ENCODE results near the gene SLC25A25. TPM values are rescaled to one million over a fixed set of nuclear protein-coding genes. Genes with fewer than 3 reads are reported as not detected.

The SLC25A25 gene
- total RNA-seq, 1 donor from 2014 or later, result 33.0 TPM

DNA sequence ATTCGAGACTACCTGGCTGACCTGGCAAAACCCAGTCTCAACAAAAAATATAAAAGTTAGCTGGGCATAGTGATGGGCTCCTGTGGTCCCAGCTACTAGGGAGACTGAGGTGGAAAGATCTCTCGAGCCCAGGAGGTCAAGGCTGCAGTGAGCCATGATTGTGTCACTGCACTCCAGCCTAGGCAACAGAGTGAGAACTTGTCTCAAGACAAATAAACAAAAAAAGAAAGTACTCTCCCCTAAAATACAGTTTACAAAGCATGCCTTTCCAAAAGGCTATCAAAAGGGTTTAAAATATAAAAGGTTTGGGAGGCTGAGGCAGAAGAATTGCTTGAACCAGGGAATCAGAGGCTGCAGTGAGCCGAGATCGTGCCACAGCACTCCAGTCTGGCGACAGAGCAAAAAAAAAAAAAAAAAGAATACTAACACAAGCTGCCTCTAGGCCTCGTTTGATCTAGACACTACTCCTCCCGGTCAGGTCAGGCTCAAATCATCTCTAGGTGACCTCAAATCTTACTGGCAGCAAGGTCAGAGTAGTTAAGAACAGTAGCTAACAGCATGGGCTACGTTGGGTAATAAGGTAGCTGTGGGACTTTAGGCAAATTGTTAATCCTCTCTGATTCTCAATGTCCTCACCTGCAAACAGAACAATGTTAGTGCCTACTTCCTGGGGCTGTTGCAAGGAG, 10.2 kb upstream of the SLC25A25 start:
- Mint-ChIP-seq H3K4me1 (ENCODE audit: low read depth, unreplicated experiment) (peaks cover 6% of the 10 kb centered on the region), H3K27ac (ENCODE audit: unreplicated experiment) (no peak overlapping the region), H3K27me3 (ENCODE audit: unreplicated experiment) (no peaks in the 10 kb centered on the region), H3K36me3 (ENCODE audit: unreplicated experiment) (no peaks in the 10 kb centered on the region), H3K9me3 (ENCODE audit: unreplicated experiment) (no peaks in the 10 kb centered on the region), H3K4me3 (ENCODE audit: unreplicated experiment) (no peak overlapping the region)
- TF ChIP-seq, protein P1, sequence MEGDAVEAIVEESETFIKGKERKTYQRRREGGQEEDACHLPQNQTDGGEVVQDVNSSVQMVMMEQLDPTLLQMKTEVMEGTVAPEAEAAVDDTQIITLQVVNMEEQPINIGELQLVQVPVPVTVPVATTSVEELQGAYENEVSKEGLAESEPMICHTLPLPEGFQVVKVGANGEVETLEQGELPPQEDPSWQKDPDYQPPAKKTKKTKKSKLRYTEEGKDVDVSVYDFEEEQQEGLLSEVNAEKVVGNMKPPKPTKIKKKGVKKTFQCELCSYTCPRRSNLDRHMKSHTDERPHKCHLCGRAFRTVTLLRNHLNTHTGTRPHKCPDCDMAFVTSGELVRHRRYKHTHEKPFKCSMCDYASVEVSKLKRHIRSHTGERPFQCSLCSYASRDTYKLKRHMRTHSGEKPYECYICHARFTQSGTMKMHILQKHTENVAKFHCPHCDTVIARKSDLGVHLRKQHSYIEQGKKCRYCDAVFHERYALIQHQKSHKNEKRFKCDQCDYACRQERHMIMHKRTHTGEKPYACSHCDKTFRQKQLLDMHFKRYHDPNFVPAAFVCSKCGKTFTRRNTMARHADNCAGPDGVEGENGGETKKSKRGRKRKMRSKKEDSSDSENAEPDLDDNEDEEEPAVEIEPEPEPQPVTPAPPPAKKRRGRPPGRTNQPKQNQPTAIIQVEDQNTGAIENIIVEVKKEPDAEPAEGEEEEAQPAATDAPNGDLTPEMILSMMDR (IDR thresholded peaks at IDR 0.05; ENCODE audit: partially characterized antibody, unreplicated experiment), result no peak
- no peak for DNase-seq

DNA sequence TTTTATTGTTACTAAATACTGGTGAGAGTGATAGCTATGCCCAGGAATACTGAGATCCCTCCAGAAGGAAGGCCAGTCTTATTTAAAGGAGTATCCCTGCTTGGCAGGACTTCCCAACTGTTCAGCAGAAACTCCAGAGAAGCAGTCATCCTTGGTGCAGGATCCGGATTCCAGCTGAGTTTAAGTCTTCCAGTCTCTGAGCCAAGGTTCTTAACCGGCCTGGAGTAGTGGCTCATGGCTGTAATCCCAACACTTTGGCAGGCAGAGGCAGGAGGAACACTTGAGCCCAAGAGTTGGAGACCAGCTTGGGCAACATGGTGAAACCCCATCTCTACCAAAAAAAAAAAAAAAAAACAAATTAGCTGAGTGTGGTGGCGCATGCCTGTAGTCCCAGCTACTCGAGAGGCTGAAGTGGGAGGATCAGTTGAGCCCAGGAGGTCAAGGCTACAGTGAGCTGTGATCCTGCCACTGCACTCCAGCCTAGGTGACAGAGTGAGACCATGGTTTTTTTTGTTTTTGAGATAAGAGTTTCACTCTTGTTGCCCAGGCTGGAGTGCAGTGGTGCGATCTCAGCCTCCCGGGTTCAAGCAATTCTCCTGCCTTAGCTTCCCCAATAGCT, 8.6 kb upstream of the SLC25A25 start:
- no peak for DNase-seq
- H3K36me3 Mint-ChIP-seq (ENCODE audit: unreplicated experiment), result no peaks in the 10 kb centered on the region
- peaks cover 6% of the 10 kb centered on the region for H3K4me1 Mint-ChIP-seq (ENCODE audit: low read depth, unreplicated experiment)
- no peaks in the 10 kb centered on the region for H3K27me3 Mint-ChIP-seq (ENCODE audit: unreplicated experiment)
- no peak overlapping the region for H3K27ac Mint-ChIP-seq (ENCODE audit: unreplicated experiment)
- H3K4me3 Mint-ChIP-seq (ENCODE audit: unreplicated experiment), result no peak overlapping the region
- TF ChIP-seq, protein P1 (IDR thresholded peaks at IDR 0.05; ENCODE audit: partially characterized antibody, unreplicated experiment), result no peak
- H3K9me3 Mint-ChIP-seq (ENCODE audit: unreplicated experiment), result no peaks in the 10 kb centered on the region

DNA sequence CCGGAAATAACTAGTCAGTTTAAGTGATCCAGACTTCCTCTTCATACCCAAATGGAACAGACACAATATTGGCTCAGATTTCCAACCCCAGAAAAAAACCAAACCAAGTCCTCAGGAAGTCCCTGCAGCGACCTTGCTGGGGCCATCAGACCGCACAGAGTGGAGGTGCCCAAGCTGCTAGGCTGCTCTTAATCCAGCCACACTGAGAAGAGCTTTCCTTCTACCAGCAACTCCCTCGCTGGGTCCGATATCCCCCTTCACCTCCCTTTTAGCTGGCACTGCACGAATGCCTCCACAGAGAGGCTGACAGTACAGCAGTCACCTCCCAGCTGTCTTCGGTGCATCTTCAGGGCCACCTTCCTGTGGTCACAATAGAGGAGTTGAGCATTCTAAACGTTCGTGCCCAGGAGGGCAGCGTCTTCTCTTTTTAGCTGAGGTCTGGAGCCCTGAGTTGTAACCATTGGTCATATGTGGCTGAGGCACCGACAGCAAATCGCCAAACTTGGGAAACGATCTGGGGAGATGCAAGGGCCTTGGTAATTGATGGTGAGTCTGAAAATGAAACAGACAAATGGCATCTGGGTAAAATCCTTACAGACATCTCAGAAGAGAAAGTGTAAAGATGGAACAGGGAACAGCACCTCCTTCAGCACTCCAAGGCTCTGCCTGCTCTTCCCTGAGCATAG, 6.6 kb upstream of the SLC25A25 start:
- peaks cover 5% of the 10 kb centered on the region for H3K4me1 Mint-ChIP-seq (ENCODE audit: low read depth, unreplicated experiment)
- no peak for DNase-seq
- H3K9me3 Mint-ChIP-seq (ENCODE audit: unreplicated experiment), result peaks cover 6% of the 10 kb centered on the region
- no peaks in the 10 kb centered on the region for H3K36me3 Mint-ChIP-seq (ENCODE audit: unreplicated experiment)
- no peak overlapping the region for H3K27ac Mint-ChIP-seq (ENCODE audit: unreplicated experiment)
- TF ChIP-seq, protein P1 (IDR thresholded peaks at IDR 0.05; ENCODE audit: partially characterized antibody, unreplicated experiment), result no peak
- no peak overlapping the region for H3K4me3 Mint-ChIP-seq (ENCODE audit: unreplicated experiment)
- no peaks in the 10 kb centered on the region for H3K27me3 Mint-ChIP-seq (ENCODE audit: unreplicated experiment)

DNA sequence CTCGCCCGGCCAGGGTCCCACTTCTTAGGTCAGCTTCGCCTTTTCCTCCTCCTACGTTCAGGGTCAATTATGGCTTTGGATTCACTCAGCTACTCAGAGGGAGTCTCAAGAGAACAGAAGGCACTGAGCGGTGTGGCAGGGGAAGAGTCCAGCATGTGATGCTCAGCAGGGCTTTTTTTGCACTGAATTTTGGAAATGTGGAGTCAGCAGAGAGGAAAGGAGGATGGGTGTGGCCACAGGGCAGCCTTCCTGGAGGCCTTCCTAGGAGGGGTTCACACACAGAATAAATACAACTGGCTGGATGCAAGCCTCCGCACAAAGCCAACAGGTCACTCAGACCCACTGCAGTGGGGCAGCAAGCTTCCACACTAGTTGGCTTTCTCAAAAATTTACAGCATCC, 5.8 kb upstream of the SLC25A25 start:
- no peak overlapping the region for H3K4me3 Mint-ChIP-seq (ENCODE audit: unreplicated experiment)
- H3K27me3 Mint-ChIP-seq (ENCODE audit: unreplicated experiment), result no peaks in the 10 kb centered on the region
- H3K4me1 Mint-ChIP-seq (ENCODE audit: low read depth, unreplicated experiment), result peaks cover 5% of the 10 kb centered on the region
- H3K27ac Mint-ChIP-seq (ENCODE audit: unreplicated experiment), result peak overlapping the region; percentile 69
- H3K9me3 Mint-ChIP-seq (ENCODE audit: unreplicated experiment), result peaks cover 6% of the 10 kb centered on the region
- TF ChIP-seq, protein P1 (IDR thresholded peaks at IDR 0.05; ENCODE audit: partially characterized antibody, unreplicated experiment), result no peak
- DNase-seq, result no peak
- H3K36me3 Mint-ChIP-seq (ENCODE audit: unreplicated experiment), result no peaks in the 10 kb centered on the region

Measured in glutamatergic neuron (in vitro differentiated cells).